Mucosa of rectum (tissue), 2 donors: ENCODE results near the gene PADI6.

ENCODE experiments used
- H3K27ac ChIP-seq, 2 donors: one replicate each; pipeline ENCODE4 v1.7.0; 2013; ENCODE audit warnings: inconsistent platforms in 2 of 2, low read depth in 2 of 2, low read length in 2 of 2
- H3K27me3 ChIP-seq, 2 donors: one replicate each; pipeline ENCODE4 v1.7.0; 2013; ENCODE audit warnings: low read length in 2 of 2; ENCODE audit not compliant: control insufficient read depth in 2 of 2, insufficient read depth in 2 of 2
- H3K36me3 ChIP-seq, 2 donors: one replicate each; pipeline ENCODE4 v1.7.0; 2013; ENCODE audit warnings: low read length in 2 of 2; ENCODE audit not compliant: control insufficient read depth in 2 of 2, insufficient read depth in 2 of 2
- H3K4me1 ChIP-seq, 2 donors: one replicate each; pipeline ENCODE4 v1.7.0; 2013; ENCODE audit warnings: low read length in 2 of 2, mild to moderate bottlenecking in 1 of 2; ENCODE audit not compliant: control insufficient read depth in 2 of 2, insufficient read depth in 2 of 2
- H3K4me3 ChIP-seq, 2 donors: one replicate each; pipeline ENCODE4 v1.7.0; 2013; ENCODE audit warnings: low read length in 2 of 2
- H3K9ac ChIP-seq, 2 donors: one replicate each; pipeline ENCODE4 v1.7.0; 2013; ENCODE audit warnings: low read length in 2 of 2, low read depth in 1 of 2, mild to moderate bottlenecking in 1 of 2
- H3K9me3 ChIP-seq, 2 donors: one replicate each; pipeline ENCODE4 v1.7.0; 2013; ENCODE audit warnings: low read length in 2 of 2; ENCODE audit not compliant: control insufficient read depth in 2 of 2
- donor health status: healthy.
- donor health status: Normal muscosa, but diverticular disease.

Gene PADI6

GRCh38 chr1:17416389-17416788, 44.4 kb downstream of the PADI6 start:
- Histone ChIP-seq H3K4me1 (no peaks in the 10 kb centered on the region), H3K27ac (no peak overlapping the region), H3K9me3 (no peaks in the 10 kb centered on the region), H3K27me3 (no peaks in the 10 kb centered on the region), H3K36me3 (peaks cover 71 to 75% of the 10 kb centered on the region in 2 donors), H3K9ac (no peak overlapping the region), H3K4me3 (no peak overlapping the region)

DNA sequence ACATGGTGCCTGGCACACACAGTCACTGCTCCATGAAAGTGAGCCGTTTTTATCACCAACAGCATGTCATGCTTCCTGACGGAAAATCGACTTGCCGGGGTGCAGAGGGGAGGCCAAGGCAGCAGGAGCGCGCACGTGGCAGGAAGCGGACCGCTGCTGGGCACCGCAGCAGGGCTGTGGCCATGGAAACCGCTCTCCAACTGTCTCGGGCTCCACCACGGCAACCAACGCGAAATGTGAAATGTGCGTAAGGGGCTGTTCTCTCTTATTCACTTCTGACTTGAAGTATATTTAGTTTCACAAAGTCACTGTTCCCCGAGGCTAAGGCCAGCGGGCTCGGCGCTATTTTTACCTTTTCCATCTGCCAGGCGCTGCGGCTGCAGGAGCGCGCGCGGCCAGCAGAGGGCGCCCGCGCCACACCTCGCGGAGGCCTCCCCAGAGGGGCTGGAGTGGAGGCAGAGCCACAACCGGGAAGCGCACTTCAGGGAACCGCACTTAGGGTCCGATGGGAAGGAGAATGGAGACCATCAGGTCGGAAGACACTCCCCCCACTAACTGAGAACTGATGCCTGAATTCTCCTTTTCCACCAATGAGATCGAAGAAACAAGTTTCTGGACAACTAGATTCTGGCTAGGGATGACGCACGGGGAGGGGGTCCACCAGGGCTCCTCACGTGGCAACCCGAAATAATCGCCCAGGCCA, 47.8 kb downstream of the PADI6 start:
- Histone ChIP-seq H3K27me3 (no peaks in the 10 kb centered on the region), H3K9me3 (no peaks in the 10 kb centered on the region), H3K36me3 (peaks cover 65 to 68% of the 10 kb centered on the region in 2 donors), H3K9ac (no peak overlapping the region), H3K4me1 (no peaks in the 10 kb centered on the region), H3K27ac (no peak overlapping the region), H3K4me3 (no peak overlapping the region)

- H3K27ac ChIP-seq = no peak overlapping the region
- H3K9me3 ChIP-seq = no peaks in the 10 kb centered on the region
- H3K9ac ChIP-seq = no peak overlapping the region
- H3K27me3 ChIP-seq = no peaks in the 10 kb centered on the region
- no peaks in the 10 kb centered on the region for H3K4me1 ChIP-seq
- no peak overlapping the region for H3K4me3 ChIP-seq
- H3K36me3 ChIP-seq = peaks cover 66 to 70% of the 10 kb centered on the region in 2 donors
These were observed 48.5 kb downstream of the PADI6 start for GRCh38 chr1:17420391-17420918.

- Histone ChIP-seq H3K27ac (no peak overlapping the region), H3K27me3 (no peaks in the 10 kb centered on the region), H3K36me3 (peaks cover 64 to 68% of the 10 kb centered on the region in 2 donors)
These were observed 50.5 kb downstream of the PADI6 start for GRCh38 chr1:17422461-17422860.

GRCh38 chr1:17423781-17424245, 51.8 kb downstream of the PADI6 start:
- peaks cover 13 to 18% of the 10 kb centered on the region in 2 donors for H3K4me1 ChIP-seq
- H3K27ac ChIP-seq = no peak overlapping the region
- H3K36me3 ChIP-seq = peaks cover 60 to 72% of the 10 kb centered on the region in 2 donors
- H3K9me3 ChIP-seq = no peaks in the 10 kb centered on the region
- H3K27me3 ChIP-seq = no peaks in the 10 kb centered on the region
- H3K9ac ChIP-seq = no peak overlapping the region
- no peak overlapping the region for H3K4me3 ChIP-seq

More at GRCh38 chr1:17422461-17422860, 50.5 kb downstream of the PADI6 start:
- Histone ChIP-seq H3K9me3 (no peaks in the 10 kb centered on the region), H3K4me1 (peaks cover 3 to 6% of the 10 kb centered on the region in 2 donors), H3K4me3 (no peak overlapping the region), H3K9ac (no peak overlapping the region)

DNA sequence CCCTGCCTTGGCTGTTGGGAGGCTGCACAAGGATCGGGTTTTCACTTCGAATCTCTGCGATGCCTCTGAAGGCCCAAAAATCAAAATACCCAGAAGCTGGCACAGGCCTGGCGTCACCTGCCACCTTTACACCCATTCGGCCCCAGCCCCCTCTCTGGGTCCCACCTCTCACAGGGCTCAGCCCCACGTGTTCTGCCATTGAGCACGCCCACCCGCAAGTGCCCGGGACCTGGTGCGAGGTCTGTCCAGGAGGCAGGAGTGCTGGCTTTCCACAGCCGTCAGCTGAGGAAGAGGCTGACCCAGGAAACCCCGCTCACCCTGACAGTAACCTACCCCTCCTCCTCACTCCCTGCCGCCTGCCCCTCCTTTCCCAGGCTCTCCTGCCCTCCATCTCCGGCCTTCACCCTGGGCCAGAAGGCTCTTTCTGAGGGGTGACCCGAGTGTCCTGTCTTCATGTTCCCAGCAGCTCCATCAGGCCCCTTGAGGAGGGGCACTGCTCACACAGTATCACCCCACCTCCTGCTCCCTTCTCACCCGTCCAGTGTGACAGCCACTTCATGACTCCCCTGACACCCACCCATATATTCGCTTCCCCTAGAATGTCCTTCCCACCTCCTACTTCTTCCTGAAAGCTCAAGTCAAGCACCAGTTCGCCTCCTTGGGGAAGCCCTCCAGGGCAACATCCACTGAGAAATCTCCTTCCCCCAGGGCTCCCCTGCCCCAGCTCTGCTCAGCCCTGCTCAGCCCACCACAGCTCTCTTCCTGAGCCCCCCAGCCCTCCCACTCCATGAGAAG, 54.0 kb downstream of the PADI6 start:
- Histone ChIP-seq H3K4me3 (no peak overlapping the region), H3K9me3 (no peaks in the 10 kb centered on the region), H3K27me3 (no peaks in the 10 kb centered on the region), H3K9ac (no peak overlapping the region), H3K27ac (no peak overlapping the region), H3K4me1 (peaks cover 20 to 25% of the 10 kb centered on the region in 2 donors), H3K36me3 (peaks cover 49 to 62% of the 10 kb centered on the region in 2 donors)

DNA sequence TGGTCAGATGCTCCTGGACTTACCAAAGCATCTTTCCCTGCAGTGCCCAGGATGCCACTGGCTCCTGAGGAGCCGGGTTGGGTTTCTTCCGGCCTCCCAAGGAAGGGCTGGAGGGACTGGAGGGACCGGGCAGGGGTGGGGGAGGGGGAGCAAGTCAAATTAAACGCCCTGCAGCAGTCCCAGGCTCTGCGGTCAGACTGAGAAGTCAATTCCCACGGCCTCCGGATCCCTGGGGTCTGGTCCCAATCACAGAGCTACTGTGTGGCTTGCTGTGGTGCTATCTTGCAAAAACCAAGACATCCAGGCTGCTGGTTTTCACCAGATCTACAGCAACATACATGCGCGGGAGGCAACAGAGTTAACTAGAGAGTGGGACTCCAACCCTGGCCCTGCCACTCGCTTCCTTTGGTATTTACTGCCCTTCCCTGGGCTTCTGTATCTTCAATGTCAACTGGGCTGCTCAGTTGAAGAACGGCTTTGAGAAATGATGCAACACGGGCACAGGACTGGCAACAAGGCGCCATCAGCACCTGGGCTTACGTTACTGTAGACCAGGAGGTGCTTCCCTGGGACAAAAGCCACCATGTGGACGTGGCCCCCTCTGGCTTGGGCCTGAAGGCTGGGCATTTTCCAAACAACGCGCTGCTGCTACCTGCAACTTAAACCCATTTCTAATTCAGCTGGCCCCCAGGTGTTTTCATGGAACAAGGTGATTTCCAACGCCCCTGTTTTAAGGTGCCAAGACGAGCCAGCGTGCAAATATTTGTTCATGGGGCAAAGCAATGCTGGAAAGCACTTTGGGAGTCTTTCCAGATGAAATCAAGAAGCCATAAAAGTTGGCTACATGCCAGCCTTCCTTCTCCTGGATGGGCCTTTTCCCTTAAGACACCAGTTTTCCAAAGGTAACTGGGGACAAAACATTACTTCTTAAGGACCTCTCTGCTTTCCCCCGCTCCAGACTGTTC, 56.0 kb downstream of the PADI6 start:
- no peak overlapping the region for H3K9ac ChIP-seq
- H3K27ac ChIP-seq = peak overlapping the region in 1 of 2 donors; percentile 16

GRCh38 chr1:17429183-17429582, 57.2 kb downstream of the PADI6 start:
- Histone ChIP-seq H3K9me3 (no peaks in the 10 kb centered on the region), H3K27ac (no peak overlapping the region), H3K4me1 (peaks cover 24 to 28% of the 10 kb centered on the region in 2 donors), H3K4me3 (no peak overlapping the region), H3K27me3 (no peaks in the 10 kb centered on the region), H3K9ac (no peak overlapping the region), H3K36me3 (peaks cover 39 to 44% of the 10 kb centered on the region in 2 donors)

More for the DNA sequence above, 56.0 kb downstream of the PADI6 start:
- no peaks in the 10 kb centered on the region for H3K9me3 ChIP-seq
- H3K36me3 ChIP-seq = peaks cover 44 to 53% of the 10 kb centered on the region in 2 donors
- H3K4me1 ChIP-seq = peaks cover 24 to 28% of the 10 kb centered on the region in 2 donors
- H3K4me3 ChIP-seq = no peak overlapping the region
- H3K27me3 ChIP-seq = no peaks in the 10 kb centered on the region

DNA sequence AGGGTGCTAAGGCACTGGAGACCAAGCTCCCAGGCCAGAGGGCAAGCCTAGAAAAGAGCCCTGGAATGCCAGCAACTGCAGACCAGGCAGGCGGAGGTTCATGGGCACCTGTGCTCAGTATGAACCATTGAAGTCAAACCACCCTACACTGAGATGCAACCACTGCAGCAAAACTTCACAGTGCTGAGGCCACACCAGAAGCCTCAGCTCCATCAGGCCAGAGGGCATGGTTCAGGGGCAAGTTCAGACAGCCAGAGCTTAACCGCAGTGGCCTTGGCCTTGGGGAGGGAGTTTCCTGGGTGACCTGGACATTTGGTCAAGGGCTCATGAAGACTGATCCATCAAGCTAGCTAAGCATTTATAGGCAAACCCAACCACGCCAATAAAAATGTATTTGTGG, 60.4 kb downstream of the PADI6 start:
- Histone ChIP-seq H3K4me1 (peaks cover 28 to 30% of the 10 kb centered on the region in 2 donors), H3K4me3 (no peak overlapping the region), H3K27me3 (no peaks in the 10 kb centered on the region), H3K9me3 (no peaks in the 10 kb centered on the region), H3K27ac (no peak overlapping the region), H3K36me3 (peaks cover 14 to 25% of the 10 kb centered on the region in 2 donors), H3K9ac (no peak overlapping the region)
